Measurements from ENCODE around the gene DNAH12. TPM values are rescaled to one million over a fixed set of nuclear protein-coding genes. Genes with fewer than 3 reads are reported as not detected.

DNAH12 gene, protein sequence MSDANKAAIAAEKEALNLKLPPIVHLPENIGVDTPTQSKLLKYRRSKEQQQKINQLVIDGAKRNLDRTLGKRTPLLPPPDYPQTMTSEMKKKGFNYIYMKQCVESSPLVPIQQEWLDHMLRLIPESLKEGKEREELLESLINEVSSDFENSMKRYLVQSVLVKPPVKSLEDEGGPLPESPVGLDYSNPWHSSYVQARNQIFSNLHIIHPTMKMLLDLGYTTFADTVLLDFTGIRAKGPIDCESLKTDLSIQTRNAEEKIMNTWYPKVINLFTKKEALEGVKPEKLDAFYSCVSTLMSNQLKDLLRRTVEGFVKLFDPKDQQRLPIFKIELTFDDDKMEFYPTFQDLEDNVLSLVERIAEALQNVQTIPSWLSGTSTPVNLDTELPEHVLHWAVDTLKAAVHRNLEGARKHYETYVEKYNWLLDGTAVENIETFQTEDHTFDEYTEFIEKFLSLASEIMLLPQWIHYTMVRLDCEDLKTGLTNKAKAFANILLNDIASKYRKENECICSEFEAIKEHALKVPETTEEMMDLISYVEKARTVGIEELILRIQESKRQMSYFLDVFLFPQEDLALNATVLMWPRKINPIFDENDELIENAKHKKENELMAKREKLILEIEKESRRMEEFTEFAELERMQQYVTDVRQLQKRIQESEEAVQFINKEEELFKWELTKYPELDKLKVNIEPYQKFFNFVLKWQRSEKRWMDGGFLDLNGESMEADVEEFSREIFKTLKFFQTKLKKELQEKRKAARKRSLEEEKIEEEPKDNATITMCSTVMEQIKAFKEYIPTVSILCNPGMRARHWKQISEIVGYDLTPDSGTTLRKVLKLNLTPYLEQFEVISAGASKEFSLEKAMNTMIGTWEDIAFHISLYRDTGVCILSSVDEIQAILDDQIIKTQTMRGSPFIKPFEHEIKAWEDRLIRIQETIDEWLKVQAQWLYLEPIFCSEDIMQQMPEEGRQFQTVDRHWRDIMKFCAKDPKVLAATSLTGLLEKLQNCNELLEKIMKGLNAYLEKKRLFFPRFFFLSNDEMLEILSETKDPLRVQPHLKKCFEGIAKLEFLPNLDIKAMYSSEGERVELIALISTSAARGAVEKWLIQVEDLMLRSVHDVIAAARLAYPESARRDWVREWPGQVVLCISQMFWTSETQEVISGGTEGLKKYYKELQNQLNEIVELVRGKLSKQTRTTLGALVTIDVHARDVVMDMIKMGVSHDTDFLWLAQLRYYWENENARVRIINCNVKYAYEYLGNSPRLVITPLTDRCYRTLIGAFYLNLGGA (N-terminal part only)
- total RNA-seq, result under 1 TPM; 0.15 to 0.33 (median 0.32) TPM

DNA sequence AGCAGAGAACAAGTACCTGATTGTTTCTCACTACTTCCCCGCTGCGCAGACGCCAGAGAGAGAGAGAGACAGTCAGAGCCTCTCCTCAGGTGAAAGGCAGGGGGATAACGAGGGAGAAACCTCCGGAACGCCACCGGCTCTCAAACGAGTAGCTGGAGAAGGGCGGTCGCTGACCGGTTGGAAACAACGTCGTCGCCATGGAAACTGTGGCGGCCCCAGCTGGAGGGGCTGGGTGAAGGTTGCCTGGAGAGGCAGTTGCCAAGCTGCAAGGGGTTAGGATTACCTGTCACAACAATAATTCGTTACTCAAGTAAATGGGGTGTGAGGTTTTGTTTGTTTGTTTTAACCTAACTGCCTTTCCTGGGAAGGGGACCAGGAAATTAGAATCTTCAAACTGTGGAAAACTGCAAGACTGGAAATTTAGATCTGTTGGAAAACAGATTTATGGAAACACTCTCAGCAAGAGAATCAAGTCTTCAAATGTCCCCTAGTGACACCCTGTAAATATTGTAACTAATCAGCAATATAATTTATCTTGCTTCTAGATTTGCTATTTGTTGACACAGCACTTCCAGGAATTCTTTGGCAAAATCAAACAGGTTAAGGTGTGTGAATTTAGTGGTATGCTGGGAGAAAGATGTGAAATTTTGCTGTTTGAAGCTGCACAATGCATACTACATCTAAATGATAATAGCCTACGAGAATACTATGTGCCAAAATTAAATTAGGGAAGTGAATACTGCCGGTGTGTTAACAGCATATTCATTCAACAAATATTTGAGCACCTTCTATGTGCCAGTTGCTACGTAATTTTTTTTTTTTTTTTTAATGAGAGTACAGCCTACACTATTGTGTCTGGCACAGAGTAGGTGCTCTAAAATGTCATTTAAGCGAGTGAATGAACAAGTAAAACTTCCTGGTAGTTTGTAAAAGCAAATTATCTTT lies at the start of gene DNAH12:
TSS of gene DNAH12 (minus strand) at position 164 of the 945 bp plus-strand sequence. CDS start 1,474 bp downstream, outside the sequence.
- no peaks in the 10 kb centered on the region for H3K27me3 ChIP-seq
- no peaks in the 10 kb centered on the region for H3K9me3 ChIP-seq
- peak within 1 kb of the TSS; percentile 78 to 89 for H3K27ac ChIP-seq
- H3K36me3 ChIP-seq, result no peaks in the 10 kb centered on the region
- peaks cover 0 to 4% of the 10 kb centered on the region in 2 donors for H3K4me1 ChIP-seq
- H3K4me3 ChIP-seq, result peak within 1 kb of the TSS in 2 of 3 donors; percentile 44 to 63
- TF ChIP-seq POLR2A (IDR thresholded peaks at IDR 0.05), result no peak
- no peak for TF ChIP-seq POLR2AphosphoS5 (IDR thresholded peaks at IDR 0.05)
- TF ChIP-seq, protein P1, sequence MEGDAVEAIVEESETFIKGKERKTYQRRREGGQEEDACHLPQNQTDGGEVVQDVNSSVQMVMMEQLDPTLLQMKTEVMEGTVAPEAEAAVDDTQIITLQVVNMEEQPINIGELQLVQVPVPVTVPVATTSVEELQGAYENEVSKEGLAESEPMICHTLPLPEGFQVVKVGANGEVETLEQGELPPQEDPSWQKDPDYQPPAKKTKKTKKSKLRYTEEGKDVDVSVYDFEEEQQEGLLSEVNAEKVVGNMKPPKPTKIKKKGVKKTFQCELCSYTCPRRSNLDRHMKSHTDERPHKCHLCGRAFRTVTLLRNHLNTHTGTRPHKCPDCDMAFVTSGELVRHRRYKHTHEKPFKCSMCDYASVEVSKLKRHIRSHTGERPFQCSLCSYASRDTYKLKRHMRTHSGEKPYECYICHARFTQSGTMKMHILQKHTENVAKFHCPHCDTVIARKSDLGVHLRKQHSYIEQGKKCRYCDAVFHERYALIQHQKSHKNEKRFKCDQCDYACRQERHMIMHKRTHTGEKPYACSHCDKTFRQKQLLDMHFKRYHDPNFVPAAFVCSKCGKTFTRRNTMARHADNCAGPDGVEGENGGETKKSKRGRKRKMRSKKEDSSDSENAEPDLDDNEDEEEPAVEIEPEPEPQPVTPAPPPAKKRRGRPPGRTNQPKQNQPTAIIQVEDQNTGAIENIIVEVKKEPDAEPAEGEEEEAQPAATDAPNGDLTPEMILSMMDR (IDR thresholded peaks at IDR 0.05), result no peak
- peak; percentile 54 to 64 for DNase-seq (ENCODE audit: low spot score in 2 of 2)
- intact Hi-C loops (cut with DNase I; ENCODE audit: low total_unique reads), result no loop called here

DNA sequence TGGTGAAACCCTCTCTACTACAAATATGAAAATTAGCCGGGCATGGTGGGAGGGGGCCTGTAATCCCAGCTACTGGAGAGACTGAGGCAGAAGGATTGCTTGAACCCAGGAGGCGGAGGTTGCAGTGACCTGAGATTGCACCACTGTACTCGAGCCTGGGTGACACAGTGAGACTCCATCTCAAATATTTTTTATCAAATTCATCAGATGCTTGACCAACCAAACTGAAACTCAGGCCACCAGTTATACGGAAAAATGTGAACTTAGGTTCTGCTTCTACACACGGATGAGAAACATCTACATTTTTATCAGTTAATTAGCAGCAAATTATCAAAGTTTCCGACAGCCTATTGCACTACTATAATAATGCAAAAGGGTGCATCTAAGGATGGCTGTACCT lies 48.2 kb upstream of the DNAH12 start:
- Histone ChIP-seq H3K4me1 (peaks cover 4 to 15% of the 10 kb centered on the region in 2 donors), H3K36me3 (no peaks in the 10 kb centered on the region), H3K4me3 (no peak overlapping the region), H3K27ac (no peak overlapping the region), H3K9me3 (no peaks in the 10 kb centered on the region), H3K27me3 (no peaks in the 10 kb centered on the region)
- DNase-seq (ENCODE audit: low spot score in 2 of 2), result no peak
- TF ChIP-seq POLR2AphosphoS5 (IDR thresholded peaks at IDR 0.05) (no peak), POLR2A (IDR thresholded peaks at IDR 0.05) (no peak)
- TF ChIP-seq, protein P1 (IDR thresholded peaks at IDR 0.05), result no peak
- intact Hi-C loops (cut with DNase I; ENCODE audit: low total_unique reads), result no loop called here

DNA sequence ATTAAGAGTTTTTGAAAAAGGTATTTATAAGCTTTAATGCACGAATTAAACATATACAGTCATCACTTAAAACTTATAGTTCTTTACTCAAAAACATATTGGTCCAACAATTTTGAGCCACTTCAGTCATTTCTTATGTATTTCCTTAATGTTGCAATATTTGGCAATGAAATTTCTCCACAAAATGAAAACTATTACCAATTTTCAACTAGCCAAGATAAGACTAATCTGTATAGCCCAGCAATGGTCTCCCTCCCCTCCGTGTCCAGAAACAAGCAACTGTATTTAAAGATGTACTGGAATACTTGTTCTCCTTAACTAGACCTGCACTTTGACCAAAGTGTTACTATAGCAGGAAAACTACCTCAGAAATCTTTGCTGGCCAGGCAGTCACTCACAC lies 43.8 kb upstream of the DNAH12 start:
- no peaks in the 10 kb centered on the region for H3K36me3 ChIP-seq
- DNase-seq (ENCODE audit: low spot score in 2 of 2), result no peak
- no peak overlapping the region for H3K27ac ChIP-seq
- no peaks in the 10 kb centered on the region for H3K9me3 ChIP-seq
- intact Hi-C loops (cut with DNase I; ENCODE audit: low total_unique reads), result no loop called here
- TF ChIP-seq, protein P1 (IDR thresholded peaks at IDR 0.05), result no peak
- no peak for TF ChIP-seq POLR2AphosphoS5 (IDR thresholded peaks at IDR 0.05)
- TF ChIP-seq POLR2A (IDR thresholded peaks at IDR 0.05), result no peak
- no peaks in the 10 kb centered on the region for H3K27me3 ChIP-seq
- H3K4me1 ChIP-seq, result peaks cover 0 to 4% of the 10 kb centered on the region in 2 donors
- H3K4me3 ChIP-seq, result no peak overlapping the region

DNA sequence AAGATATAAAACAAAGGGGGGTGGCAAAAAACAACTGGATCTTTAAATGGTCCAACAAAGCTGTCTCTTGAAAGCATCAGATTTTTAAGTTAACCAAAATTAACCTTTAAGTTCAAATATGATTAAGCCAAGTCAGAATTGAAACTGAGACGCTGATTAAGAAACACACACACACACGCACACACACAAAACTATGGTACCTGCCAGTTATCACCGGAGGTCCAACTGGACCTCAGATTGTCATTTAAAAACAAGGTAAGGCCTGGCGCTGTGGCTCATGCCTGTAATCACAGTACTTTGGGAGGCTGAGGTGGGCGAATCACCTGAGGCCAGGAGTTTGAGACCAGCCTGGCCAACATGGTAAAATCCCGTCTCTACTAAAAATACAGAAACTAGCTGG lies 42.6 kb upstream of the DNAH12 start:
- H3K36me3 ChIP-seq, result no peaks in the 10 kb centered on the region
- DNase-seq (ENCODE audit: low spot score in 2 of 2), result no peak
- intact Hi-C loops (cut with DNase I; ENCODE audit: low total_unique reads), result no loop called here
- H3K27ac ChIP-seq, result no peak overlapping the region
- peaks cover 0 to 4% of the 10 kb centered on the region in 2 donors for H3K4me1 ChIP-seq
- TF ChIP-seq POLR2AphosphoS5 (IDR thresholded peaks at IDR 0.05), result no peak
- TF ChIP-seq, protein P1 (IDR thresholded peaks at IDR 0.05), result no peak
- TF ChIP-seq POLR2A (IDR thresholded peaks at IDR 0.05), result no peak
- H3K27me3 ChIP-seq, result no peaks in the 10 kb centered on the region
- H3K4me3 ChIP-seq, result no peak overlapping the region
- no peaks in the 10 kb centered on the region for H3K9me3 ChIP-seq
